Measurements from ENCODE around the gene VEGFD.

Gene VEGFD

DNA sequence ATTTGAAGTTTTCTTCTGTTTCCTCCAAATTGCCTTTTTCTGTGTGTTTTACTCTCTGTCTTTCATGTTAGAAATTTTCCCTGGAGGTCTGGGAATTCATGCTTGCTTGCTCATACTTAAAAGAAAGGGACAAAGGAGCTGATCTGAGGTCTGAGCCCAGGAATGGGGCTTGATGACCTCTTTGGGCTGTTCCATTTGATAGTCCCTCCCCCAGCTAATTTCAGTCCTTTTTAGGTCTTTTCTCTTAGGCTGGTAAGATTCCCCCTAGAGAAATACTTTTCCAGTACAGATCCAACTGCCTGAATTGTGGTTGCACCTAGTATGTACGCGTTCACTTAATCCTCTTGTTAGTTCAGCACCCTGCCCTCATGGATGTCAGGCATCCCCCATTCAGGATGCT is 43.3 kb downstream of the VEGFD start:
- no peak overlapping the region for H3K4me3 ChIP-seq (ENCODE audit: low read depth, low read length)
- no peaks in the 10 kb centered on the region for H3K9me3 ChIP-seq (ENCODE audit: control insufficient read depth, insufficient read depth, low read depth, low read length)
- H3K36me3 ChIP-seq (ENCODE audit: control insufficient read depth in 2 of 2, insufficient read depth in 1 of 2, low read length in 2 of 2), result no peaks in the 10 kb centered on the region
- no peak for TF ChIP-seq ZNF768 (tag by site-specific recombination; IDR thresholded peaks at IDR 0.05)
- peak; percentile 50 for TF ChIP-seq ZNF341 (tag by site-specific recombination; IDR thresholded peaks at IDR 0.05; ENCODE audit: low read depth)
- TF ChIP-seq ZNF433 (tag by site-specific recombination; IDR thresholded peaks at IDR 0.05; ENCODE audit: low read depth), result no peak
- no peak for TF ChIP-seq ZNF830 (tag by site-specific recombination; IDR thresholded peaks at IDR 0.05; ENCODE audit: low read depth)
- TF ChIP-seq YY2 (tag by site-specific recombination; IDR thresholded peaks at IDR 0.05), result no peak
- CTCF ChIA-PET, result interaction anchor here (0.6 to 0.8 kb wide), 2 partner anchors 9 to 327 kb away, joined by 3 to 7 read pairs; no protein-coding TSS in a partner anchor
- no peaks in the 10 kb centered on the region for H3K4me1 ChIP-seq (ENCODE audit: control insufficient read depth, insufficient read depth, low read length)
- no peak overlapping the region for H3K27ac ChIP-seq (ENCODE audit: extremely low read depth, low read depth, low read length)
- POLR2A ChIA-PET, result no interaction called here

- TF ChIP-seq ZSCAN4 (tag by site-specific recombination; IDR thresholded peaks at IDR 0.05) (no peak), PRDM10 (tag by site-specific recombination; IDR thresholded peaks at IDR 0.05) (peak; percentile 59; the same call in 1 of the 2 replicates), ZBTB17 (tag by site-specific recombination; IDR thresholded peaks at IDR 0.05) (peak; percentile 77), YY2 (tag by site-specific recombination; IDR thresholded peaks at IDR 0.05) (no peak), ZNF837 (tag by site-specific recombination; IDR thresholded peaks at IDR 0.05) (no peak), ZBTB44 (tag by site-specific recombination; IDR thresholded peaks at IDR 0.05) (no peak), SP3 (tag by site-specific recombination; IDR thresholded peaks at IDR 0.05) (no peak), ZNF302 (tag by site-specific recombination; IDR thresholded peaks at IDR 0.05; ENCODE audit: low read depth) (no peak), ZNF558 (tag by site-specific recombination; IDR thresholded peaks at IDR 0.05) (no peak), ZNF629 (tag by site-specific recombination; IDR thresholded peaks at IDR 0.05) (peak; percentile 46), PRDM1 (tag by site-specific recombination; IDR thresholded peaks at IDR 0.05) (peak; percentile 81), ZBTB21 (tag by site-specific recombination; IDR thresholded peaks at IDR 0.05) (peak; percentile 60), ZNF510 (tag by site-specific recombination; IDR thresholded peaks at IDR 0.05; ENCODE audit: insufficient replicate concordance) (no peak)
- TF ChIP-seq, protein P1, sequence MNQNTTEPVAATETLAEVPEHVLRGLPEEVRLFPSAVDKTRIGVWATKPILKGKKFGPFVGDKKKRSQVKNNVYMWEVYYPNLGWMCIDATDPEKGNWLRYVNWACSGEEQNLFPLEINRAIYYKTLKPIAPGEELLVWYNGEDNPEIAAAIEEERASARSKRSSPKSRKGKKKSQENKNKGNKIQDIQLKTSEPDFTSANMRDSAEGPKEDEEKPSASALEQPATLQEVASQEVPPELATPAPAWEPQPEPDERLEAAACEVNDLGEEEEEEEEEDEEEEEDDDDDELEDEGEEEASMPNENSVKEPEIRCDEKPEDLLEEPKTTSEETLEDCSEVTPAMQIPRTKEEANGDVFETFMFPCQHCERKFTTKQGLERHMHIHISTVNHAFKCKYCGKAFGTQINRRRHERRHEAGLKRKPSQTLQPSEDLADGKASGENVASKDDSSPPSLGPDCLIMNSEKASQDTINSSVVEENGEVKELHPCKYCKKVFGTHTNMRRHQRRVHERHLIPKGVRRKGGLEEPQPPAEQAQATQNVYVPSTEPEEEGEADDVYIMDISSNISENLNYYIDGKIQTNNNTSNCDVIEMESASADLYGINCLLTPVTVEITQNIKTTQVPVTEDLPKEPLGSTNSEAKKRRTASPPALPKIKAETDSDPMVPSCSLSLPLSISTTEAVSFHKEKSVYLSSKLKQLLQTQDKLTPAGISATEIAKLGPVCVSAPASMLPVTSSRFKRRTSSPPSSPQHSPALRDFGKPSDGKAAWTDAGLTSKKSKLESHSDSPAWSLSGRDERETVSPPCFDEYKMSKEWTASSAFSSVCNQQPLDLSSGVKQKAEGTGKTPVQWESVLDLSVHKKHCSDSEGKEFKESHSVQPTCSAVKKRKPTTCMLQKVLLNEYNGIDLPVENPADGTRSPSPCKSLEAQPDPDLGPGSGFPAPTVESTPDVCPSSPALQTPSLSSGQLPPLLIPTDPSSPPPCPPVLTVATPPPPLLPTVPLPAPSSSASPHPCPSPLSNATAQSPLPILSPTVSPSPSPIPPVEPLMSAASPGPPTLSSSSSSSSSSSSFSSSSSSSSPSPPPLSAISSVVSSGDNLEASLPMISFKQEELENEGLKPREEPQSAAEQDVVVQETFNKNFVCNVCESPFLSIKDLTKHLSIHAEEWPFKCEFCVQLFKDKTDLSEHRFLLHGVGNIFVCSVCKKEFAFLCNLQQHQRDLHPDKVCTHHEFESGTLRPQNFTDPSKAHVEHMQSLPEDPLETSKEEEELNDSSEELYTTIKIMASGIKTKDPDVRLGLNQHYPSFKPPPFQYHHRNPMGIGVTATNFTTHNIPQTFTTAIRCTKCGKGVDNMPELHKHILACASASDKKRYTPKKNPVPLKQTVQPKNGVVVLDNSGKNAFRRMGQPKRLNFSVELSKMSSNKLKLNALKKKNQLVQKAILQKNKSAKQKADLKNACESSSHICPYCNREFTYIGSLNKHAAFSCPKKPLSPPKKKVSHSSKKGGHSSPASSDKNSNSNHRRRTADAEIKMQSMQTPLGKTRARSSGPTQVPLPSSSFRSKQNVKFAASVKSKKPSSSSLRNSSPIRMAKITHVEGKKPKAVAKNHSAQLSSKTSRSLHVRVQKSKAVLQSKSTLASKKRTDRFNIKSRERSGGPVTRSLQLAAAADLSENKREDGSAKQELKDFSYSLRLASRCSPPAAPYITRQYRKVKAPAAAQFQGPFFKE (tag by site-specific recombination; IDR thresholded peaks at IDR 0.05; ENCODE audit: borderline replicate concordance), result no peak
- Histone ChIP-seq H3K4me3 (ENCODE audit: low read depth, low read length) (peak overlapping the region; percentile 38), H3K4me1 (ENCODE audit: control insufficient read depth, insufficient read depth, low read length) (no peaks in the 10 kb centered on the region), H3K9me3 (ENCODE audit: control insufficient read depth, insufficient read depth, low read depth, low read length) (no peaks in the 10 kb centered on the region), H3K27ac (ENCODE audit: extremely low read depth, low read depth, low read length) (no peak overlapping the region), H3K36me3 (ENCODE audit: control insufficient read depth in 2 of 2, insufficient read depth in 1 of 2, low read length in 2 of 2) (peaks cover 5 to 14% of the 10 kb centered on the region in 2 experiments; a peak in 2 of 3 replicates)
- POLR2A ChIA-PET, result no interaction called here
- CTCF ChIA-PET, result interaction anchor here (0.6 to 1.2 kb wide), 2 partner anchors 26 to 230 kb away, joined by 3 to 4 read pairs; no protein-coding TSS in a partner anchor
Measured at GRCh38 chrX:15336023-15336413, 48.2 kb downstream of the VEGFD start.

Data from HEK293 (cell line).